WTC11 (cell line): ENCODE measurements around the gene CYP19A1. TPM values are rescaled to one million over a fixed set of nuclear protein-coding genes. Genes with fewer than 3 reads are reported as not detected.
A peak's percentile ranks its signal among the peaks of the same experiment; 100 is the strongest.

Source experiments
- ATAC-seq: fragments of 200-7000 bp; cut with Tn5 transposase; 2 replicates; pipeline ENCODE4 v1.10.0; 2021; ENCODE audit warnings: mild to moderate bottlenecking, moderate library complexity
- CTCF ChIA-PET: fragments of 300-600 bp; sonication (Branson Sonifier 250); formaldehyde crosslinking; loops from one replicate; lab custom pipeline; 2021; ENCODE audit warnings: antibody characterized with exemption; lab: Charles Lee
- POLR2A ChIA-PET: fragments of 350-600 bp; sonication (Branson Sonifier 250); formaldehyde crosslinking; loops from one replicate; lab custom pipeline; 2021; ENCODE audit warnings: antibody characterized with exemption; lab: Charles Lee
- DNase-seq: peaks from one replicate; pipeline ENCODE4 v3.0.0; 2021; ENCODE audit warnings: low spot score
- H3K27ac Mint-ChIP-seq: 2 replicates; pipeline ENCODE4 v1.8.0; 2021; ENCODE audit warnings: mixed read lengths
- H3K27me3 Mint-ChIP-seq: 2 replicates; pipeline ENCODE4 v1.8.0; 2021; ENCODE audit warnings: low read depth, mild to moderate bottlenecking, moderate library complexity, mixed read lengths
- H3K36me3 Mint-ChIP-seq: 2 replicates; pipeline ENCODE4 v1.8.0; 2021; ENCODE audit warnings: mixed read lengths
- H3K4me1 Mint-ChIP-seq: 2 replicates; pipeline ENCODE4 v1.8.0; 2022; ENCODE audit warnings: mixed read lengths
- H3K4me3 Mint-ChIP-seq: 2 replicates; pipeline ENCODE4 v1.8.0; 2021; ENCODE audit warnings: mild to moderate bottlenecking, moderate library complexity, mixed read lengths
- H3K9me3 Mint-ChIP-seq: 2 replicates; pipeline ENCODE4 v1.8.0; 2021; ENCODE audit warnings: mixed read lengths
- EMX1 ChIP-seq: fragments of 250-450 bp; sonication (Bioruptor Pico); IDR thresholded peaks from 2 replicates; pipeline ENCODE4 v1.8.0; 2021; ENCODE audit warnings: mild to moderate bottlenecking
- ESRRA ChIP-seq: sonication (generic); formaldehyde crosslinking; IDR thresholded peaks from 2 replicates; pipeline ENCODE4 v1.8.1; 2022; ENCODE audit warnings: mild to moderate bottlenecking, missing genetic modification reagents, borderline replicate concordance
- ETV6 ChIP-seq: sonication (generic); formaldehyde crosslinking; IDR thresholded peaks from 2 replicates; pipeline ENCODE4 v1.8.1; 2022; ENCODE audit warnings: mild to moderate bottlenecking, missing genetic modification reagents
- FOXK1 ChIP-seq: sonication (generic); formaldehyde crosslinking; IDR thresholded peaks from 2 replicates; pipeline ENCODE4 v1.8.0; 2022; ENCODE audit warnings: mild to moderate bottlenecking, moderate library complexity, missing genetic modification reagents
- FOXP1 ChIP-seq: sonication (generic); formaldehyde crosslinking; IDR thresholded peaks from 2 replicates; pipeline ENCODE4 v1.8.0; 2022; ENCODE audit warnings: missing genetic modification reagents, mild to moderate bottlenecking, moderate library complexity, borderline replicate concordance
- HMGXB4 ChIP-seq: sonication (generic); formaldehyde crosslinking; IDR thresholded peaks from 2 replicates; pipeline ENCODE4 v1.8.1; 2023; ENCODE audit warnings: mild to moderate bottlenecking, moderate library complexity, missing genetic modification reagents
- IRF1 ChIP-seq: sonication (generic); formaldehyde crosslinking; IDR thresholded peaks from 2 replicates; pipeline ENCODE4 v1.8.0; 2023; ENCODE audit warnings: missing genetic modification reagents
- JAZF1 ChIP-seq: fragments of 250-450 bp; sonication (Bioruptor Pico); IDR thresholded peaks from 2 replicates; pipeline ENCODE4 v1.9.0; 2021; ENCODE audit warnings: moderate library complexity, mild to moderate bottlenecking, inconsistent platforms
- KAT7 ChIP-seq: sonication (generic); formaldehyde crosslinking; IDR thresholded peaks from 2 replicates; pipeline ENCODE4 v1.8.1; 2023; ENCODE audit warnings: missing genetic modification reagents, mild to moderate bottlenecking, borderline replicate concordance
- NFE2L1 ChIP-seq: sonication (generic); formaldehyde crosslinking; IDR thresholded peaks from 2 replicates; pipeline ENCODE4 v1.8.1; 2023; ENCODE audit warnings: missing genetic modification reagents
- NR2C2 ChIP-seq: sonication (generic); formaldehyde crosslinking; IDR thresholded peaks from 2 replicates; pipeline ENCODE4 v1.8.0; 2022; ENCODE audit warnings: mild to moderate bottlenecking, missing genetic modification reagents
- SMAD3 ChIP-seq: sonication (generic); formaldehyde crosslinking; IDR thresholded peaks from 2 replicates; pipeline ENCODE4 v1.8.0; 2022; ENCODE audit warnings: missing genetic modification reagents, mild to moderate bottlenecking, borderline replicate concordance
- SOX15 ChIP-seq: fragments of 250-450 bp; sonication (Bioruptor Pico); IDR thresholded peaks from 2 replicates; pipeline ENCODE4 v1.9.0; 2021; ENCODE audit warnings: mild to moderate bottlenecking
- TCF7 ChIP-seq: sonication (generic); formaldehyde crosslinking; IDR thresholded peaks from 2 replicates; pipeline ENCODE4 v1.8.0; 2022; ENCODE audit warnings: mild to moderate bottlenecking, low read depth, missing genetic modification reagents, moderate library complexity
- ZBTB21 ChIP-seq: sonication (generic); formaldehyde crosslinking; IDR thresholded peaks from 2 replicates; pipeline ENCODE4 v1.8.1; 2023; ENCODE audit warnings: mild to moderate bottlenecking, missing genetic modification reagents, borderline replicate concordance
- ZNF219 ChIP-seq: sonication (generic); formaldehyde crosslinking; IDR thresholded peaks from 2 replicates; pipeline ENCODE4 v1.8.0; 2023; ENCODE audit warnings: missing genetic modification reagents, mild to moderate bottlenecking, borderline replicate concordance
- ZNF416 ChIP-seq: fragments of 250-450 bp; sonication (Bioruptor Pico); IDR thresholded peaks from 2 replicates; pipeline ENCODE4 v1.9.0; 2021; ENCODE audit warnings: mild to moderate bottlenecking, inconsistent platforms
- total RNA-seq: library from RNA; stranded (reverse); gene quantifications from 3 replicates; pipeline ENCODE4 v1.2.3, GENCODE V29; 2021
- TF ChIP-seq, protein P1 (sequence below): sonication (generic); formaldehyde crosslinking; IDR thresholded peaks from 2 replicates; pipeline ENCODE4 v1.8.1; 2023; ENCODE audit warnings: mild to moderate bottlenecking, missing genetic modification reagents
- TF ChIP-seq, protein P2 (sequence below): sonication (generic); formaldehyde crosslinking; IDR thresholded peaks from 2 replicates; pipeline ENCODE4 v1.8.1; 2022; ENCODE audit warnings: missing genetic modification reagents, borderline replicate concordance
- TF ChIP-seq, protein P3 (sequence below): sonication (generic); formaldehyde crosslinking; conservative IDR thresholded peaks from 2 replicates; pipeline ENCODE4 v1.8.1; 2022; ENCODE audit warnings: mild to moderate bottlenecking, missing genetic modification reagents
- TF ChIP-seq, protein P4 (sequence below): sonication (generic); formaldehyde crosslinking; IDR thresholded peaks from 2 replicates; pipeline ENCODE4 v1.8.1; 2023; ENCODE audit warnings: mild to moderate bottlenecking, missing genetic modification reagents
- TF ChIP-seq, protein P5 (sequence below): sonication (generic); formaldehyde crosslinking; conservative IDR thresholded peaks from 2 replicates; pipeline ENCODE4 v1.8.1; 2023; ENCODE audit warnings: mild to moderate bottlenecking, low read depth, missing genetic modification reagents, moderate library complexity
- TF ChIP-seq, protein P6 (sequence below): fragments of 250-450 bp; sonication (Bioruptor Pico); IDR thresholded peaks from 2 replicates; pipeline ENCODE4 v1.9.0; 2021; ENCODE audit warnings: moderate library complexity, mild to moderate bottlenecking, inconsistent platforms, borderline replicate concordance

Gene CYP19A1
- total RNA-seq, 1 experiment from 2014 or later, result not detected

DNA sequence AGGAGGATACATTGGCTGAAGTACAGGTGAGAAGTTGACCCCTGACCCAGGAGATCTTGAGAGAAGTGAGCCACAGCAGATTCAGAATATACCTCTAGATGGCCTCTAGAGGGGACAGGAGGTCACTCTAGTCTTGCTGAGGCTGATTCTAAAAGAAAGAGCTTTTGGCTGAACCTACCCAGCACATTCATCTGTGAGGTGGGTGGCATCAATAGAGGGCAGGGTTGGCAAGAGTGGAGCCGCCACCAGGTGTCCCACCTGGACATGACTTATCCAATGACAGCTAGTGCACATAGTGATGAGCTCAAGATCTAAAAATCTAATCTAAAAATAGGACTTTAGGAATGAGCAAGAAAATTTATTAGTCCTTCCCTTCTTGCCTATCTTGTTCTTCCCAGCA lies 51.6 kb downstream of the CYP19A1 start:
- ATAC-seq (peak; percentile 74), DNase-seq (no peak)
- H3K4me1 Mint-ChIP-seq, result no peaks in the 10 kb centered on the region
- H3K4me3 Mint-ChIP-seq, result no peak overlapping the region
- no peak overlapping the region for H3K27ac Mint-ChIP-seq
- ChIA-PET CTCF (interaction anchor here (0.7 to 2.7 kb wide), 21 partner anchors 12 to 211 kb away, joined by 3 to 47 read pairs (median 5); partner anchors contain the start of gene GLDN), POLR2A (interaction anchor here (0.6 kb wide), 1 partner anchor 95 kb away, joined by 3 read pairs; no protein-coding TSS in a partner anchor)
- TF ChIP-seq, protein P1, sequence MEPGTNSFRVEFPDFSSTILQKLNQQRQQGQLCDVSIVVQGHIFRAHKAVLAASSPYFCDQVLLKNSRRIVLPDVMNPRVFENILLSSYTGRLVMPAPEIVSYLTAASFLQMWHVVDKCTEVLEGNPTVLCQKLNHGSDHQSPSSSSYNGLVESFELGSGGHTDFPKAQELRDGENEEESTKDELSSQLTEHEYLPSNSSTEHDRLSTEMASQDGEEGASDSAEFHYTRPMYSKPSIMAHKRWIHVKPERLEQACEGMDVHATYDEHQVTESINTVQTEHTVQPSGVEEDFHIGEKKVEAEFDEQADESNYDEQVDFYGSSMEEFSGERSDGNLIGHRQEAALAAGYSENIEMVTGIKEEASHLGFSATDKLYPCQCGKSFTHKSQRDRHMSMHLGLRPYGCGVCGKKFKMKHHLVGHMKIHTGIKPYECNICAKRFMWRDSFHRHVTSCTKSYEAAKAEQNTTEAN (CRISPR knock-in tag), result no peak
- no peak for TF ChIP-seq ESRRA (CRISPR knock-in tag)
- no peak for TF ChIP-seq SMAD3
- TF ChIP-seq FOXP1 (CRISPR knock-in tag), result no peak
- TF ChIP-seq TCF7 (CRISPR knock-in tag), result no peak
- TF ChIP-seq, protein P2, sequence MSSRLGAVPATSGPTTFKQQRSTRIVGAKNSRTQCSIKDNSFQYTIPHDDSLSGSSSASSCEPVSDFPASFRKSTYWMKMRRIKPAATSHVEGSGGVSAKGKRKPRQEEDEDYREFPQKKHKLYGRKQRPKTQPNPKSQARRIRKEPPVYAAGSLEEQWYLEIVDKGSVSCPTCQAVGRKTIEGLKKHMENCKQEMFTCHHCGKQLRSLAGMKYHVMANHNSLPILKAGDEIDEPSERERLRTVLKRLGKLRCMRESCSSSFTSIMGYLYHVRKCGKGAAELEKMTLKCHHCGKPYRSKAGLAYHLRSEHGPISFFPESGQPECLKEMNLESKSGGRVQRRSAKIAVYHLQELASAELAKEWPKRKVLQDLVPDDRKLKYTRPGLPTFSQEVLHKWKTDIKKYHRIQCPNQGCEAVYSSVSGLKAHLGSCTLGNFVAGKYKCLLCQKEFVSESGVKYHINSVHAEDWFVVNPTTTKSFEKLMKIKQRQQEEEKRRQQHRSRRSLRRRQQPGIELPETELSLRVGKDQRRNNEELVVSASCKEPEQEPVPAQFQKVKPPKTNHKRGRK, result no peak
- TF ChIP-seq, protein P3, sequence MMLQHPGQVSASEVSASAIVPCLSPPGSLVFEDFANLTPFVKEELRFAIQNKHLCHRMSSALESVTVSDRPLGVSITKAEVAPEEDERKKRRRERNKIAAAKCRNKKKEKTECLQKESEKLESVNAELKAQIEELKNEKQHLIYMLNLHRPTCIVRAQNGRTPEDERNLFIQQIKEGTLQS (CRISPR knock-in tag), result no peak
- TF ChIP-seq ZBTB21 (CRISPR knock-in tag), result no peak
- TF ChIP-seq ZNF416 (CRISPR knock-in tag), result no peak
- no peak for TF ChIP-seq ETV6 (CRISPR knock-in tag)
- no peak for TF ChIP-seq KAT7 (CRISPR knock-in tag)
- no peaks in the 10 kb centered on the region; the same call in 1 of the 2 replicates for H3K9me3 Mint-ChIP-seq
- no peaks in the 10 kb centered on the region for H3K36me3 Mint-ChIP-seq
- no peaks in the 10 kb centered on the region; the same call in 1 of the 2 replicates for H3K27me3 Mint-ChIP-seq

- no peaks in the 10 kb centered on the region for H3K36me3 Mint-ChIP-seq
- ChIA-PET CTCF (interaction anchor here (0.9 to 2.7 kb wide), 4 partner anchors 84 to 153 kb away, joined by 3 to 10 read pairs (median 4); no protein-coding TSS in a partner anchor), POLR2A (no interaction called here)
- no peaks in the 10 kb centered on the region for H3K27me3 Mint-ChIP-seq
- DNase-seq, result no peak
- H3K27ac Mint-ChIP-seq, result no peak overlapping the region
- no peak overlapping the region for H3K4me3 Mint-ChIP-seq
- H3K4me1 Mint-ChIP-seq, result no peaks in the 10 kb centered on the region
- ATAC-seq, result no peak
- no peaks in the 10 kb centered on the region for H3K9me3 Mint-ChIP-seq
- TF ChIP-seq ZNF219 (no peak), HMGXB4 (CRISPR knock-in tag) (no peak), JAZF1 (CRISPR knock-in tag) (no peak), SMAD3 (no peak), NFE2L1 (CRISPR knock-in tag) (no peak), EMX1 (CRISPR knock-in tag) (no peak), SOX15 (no peak), NR2C2 (CRISPR knock-in tag) (no peak), IRF1 (CRISPR knock-in tag) (no peak), FOXK1 (CRISPR knock-in tag) (no peak)
- TF ChIP-seq, protein P4, sequence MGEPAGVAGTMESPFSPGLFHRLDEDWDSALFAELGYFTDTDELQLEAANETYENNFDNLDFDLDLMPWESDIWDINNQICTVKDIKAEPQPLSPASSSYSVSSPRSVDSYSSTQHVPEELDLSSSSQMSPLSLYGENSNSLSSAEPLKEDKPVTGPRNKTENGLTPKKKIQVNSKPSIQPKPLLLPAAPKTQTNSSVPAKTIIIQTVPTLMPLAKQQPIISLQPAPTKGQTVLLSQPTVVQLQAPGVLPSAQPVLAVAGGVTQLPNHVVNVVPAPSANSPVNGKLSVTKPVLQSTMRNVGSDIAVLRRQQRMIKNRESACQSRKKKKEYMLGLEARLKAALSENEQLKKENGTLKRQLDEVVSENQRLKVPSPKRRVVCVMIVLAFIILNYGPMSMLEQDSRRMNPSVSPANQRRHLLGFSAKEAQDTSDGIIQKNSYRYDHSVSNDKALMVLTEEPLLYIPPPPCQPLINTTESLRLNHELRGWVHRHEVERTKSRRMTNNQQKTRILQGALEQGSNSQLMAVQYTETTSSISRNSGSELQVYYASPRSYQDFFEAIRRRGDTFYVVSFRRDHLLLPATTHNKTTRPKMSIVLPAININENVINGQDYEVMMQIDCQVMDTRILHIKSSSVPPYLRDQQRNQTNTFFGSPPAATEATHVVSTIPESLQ (CRISPR knock-in tag), result no peak
- TF ChIP-seq, protein P5, sequence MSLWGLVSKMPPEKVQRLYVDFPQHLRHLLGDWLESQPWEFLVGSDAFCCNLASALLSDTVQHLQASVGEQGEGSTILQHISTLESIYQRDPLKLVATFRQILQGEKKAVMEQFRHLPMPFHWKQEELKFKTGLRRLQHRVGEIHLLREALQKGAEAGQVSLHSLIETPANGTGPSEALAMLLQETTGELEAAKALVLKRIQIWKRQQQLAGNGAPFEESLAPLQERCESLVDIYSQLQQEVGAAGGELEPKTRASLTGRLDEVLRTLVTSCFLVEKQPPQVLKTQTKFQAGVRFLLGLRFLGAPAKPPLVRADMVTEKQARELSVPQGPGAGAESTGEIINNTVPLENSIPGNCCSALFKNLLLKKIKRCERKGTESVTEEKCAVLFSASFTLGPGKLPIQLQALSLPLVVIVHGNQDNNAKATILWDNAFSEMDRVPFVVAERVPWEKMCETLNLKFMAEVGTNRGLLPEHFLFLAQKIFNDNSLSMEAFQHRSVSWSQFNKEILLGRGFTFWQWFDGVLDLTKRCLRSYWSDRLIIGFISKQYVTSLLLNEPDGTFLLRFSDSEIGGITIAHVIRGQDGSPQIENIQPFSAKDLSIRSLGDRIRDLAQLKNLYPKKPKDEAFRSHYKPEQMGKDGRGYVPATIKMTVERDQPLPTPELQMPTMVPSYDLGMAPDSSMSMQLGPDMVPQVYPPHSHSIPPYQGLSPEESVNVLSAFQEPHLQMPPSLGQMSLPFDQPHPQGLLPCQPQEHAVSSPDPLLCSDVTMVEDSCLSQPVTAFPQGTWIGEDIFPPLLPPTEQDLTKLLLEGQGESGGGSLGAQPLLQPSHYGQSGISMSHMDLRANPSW (CRISPR knock-in tag), result no peak
- TF ChIP-seq, protein P6, sequence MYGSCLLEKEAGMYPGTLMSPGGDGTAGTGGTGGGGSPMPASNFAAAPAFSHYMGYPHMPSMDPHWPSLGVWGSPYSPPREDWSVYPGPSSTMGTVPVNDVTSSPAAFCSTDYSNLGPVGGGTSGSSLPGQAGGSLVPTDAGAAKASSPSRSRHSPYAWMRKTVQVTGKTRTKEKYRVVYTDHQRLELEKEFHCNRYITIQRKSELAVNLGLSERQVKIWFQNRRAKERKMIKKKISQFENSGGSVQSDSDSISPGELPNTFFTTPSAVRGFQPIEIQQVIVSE, result no peak
Observed at GRCh38 chr15:51285399-51285798, 53.0 kb downstream of the CYP19A1 start.
